ENCODE data around the gene DHRS12.
A peak's percentile ranks its signal among the peaks of the same experiment; 100 is the strongest.

Gene DHRS12

DNA sequence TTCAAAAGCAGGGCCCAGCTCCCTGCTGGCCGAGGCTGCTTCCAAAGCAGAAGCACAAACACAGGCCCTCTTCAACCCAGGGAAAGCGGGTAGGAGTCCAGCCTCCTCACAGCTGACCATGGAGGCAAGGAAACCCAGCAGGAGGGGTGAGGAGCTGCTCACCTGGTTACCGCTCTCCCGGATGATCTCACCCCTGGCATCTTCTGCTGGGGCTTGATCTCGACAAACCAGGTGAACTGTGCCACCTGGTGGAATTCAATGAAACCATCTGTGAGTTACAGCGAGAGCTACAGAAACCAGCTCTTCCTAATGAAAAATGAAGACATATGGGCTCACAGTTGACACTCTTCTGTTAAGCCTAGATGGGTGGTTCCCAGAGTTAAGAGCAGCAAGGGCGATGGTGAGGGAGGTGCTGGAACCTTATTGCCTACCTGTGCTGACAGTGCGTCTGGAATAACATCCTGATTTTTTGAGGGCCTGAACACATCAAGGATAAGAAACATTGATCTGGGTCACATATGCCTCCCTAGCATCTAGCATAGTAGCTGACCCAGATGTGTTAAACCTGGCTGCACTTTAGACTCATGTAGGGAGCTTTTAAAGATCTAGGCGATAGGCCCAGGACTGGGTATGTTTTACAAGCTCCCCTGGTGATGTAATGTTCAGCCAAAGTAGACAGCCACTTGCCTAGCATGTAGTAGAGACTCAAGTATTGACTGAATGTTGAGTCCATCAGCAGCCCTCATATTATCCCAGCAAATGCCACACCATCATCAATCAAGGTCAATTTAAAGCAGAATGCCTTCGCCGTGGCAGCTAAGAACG, 6.1 kb downstream of the DHRS12 start:
- Histone ChIP-seq H3K36me3 (ENCODE audit: insufficient read depth, low read length) (no peaks in the 10 kb centered on the region), H3K9ac (ENCODE audit: insufficient read length) (no peak overlapping the region), H3K9me3 (ENCODE audit: low read depth, low read length) (no peaks in the 10 kb centered on the region), H3K27ac (no peak overlapping the region), H3K4me3 (no peak overlapping the region)
- DNase-seq (ENCODE audit: low read depth, low spot score): no peak
- TF ChIP-seq EZH2 (IDR thresholded peaks at IDR 0.05) (no peak), FOXP2 (optimal IDR thresholded peaks at IDR 0.05; ENCODE audit: control extremely low read depth, extremely low read length, insufficient read depth) (no peak), POLR2AphosphoS5 (IDR thresholded peaks at IDR 0.05; ENCODE audit: borderline replicate concordance, low read depth, low read length) (no peak)

DNA sequence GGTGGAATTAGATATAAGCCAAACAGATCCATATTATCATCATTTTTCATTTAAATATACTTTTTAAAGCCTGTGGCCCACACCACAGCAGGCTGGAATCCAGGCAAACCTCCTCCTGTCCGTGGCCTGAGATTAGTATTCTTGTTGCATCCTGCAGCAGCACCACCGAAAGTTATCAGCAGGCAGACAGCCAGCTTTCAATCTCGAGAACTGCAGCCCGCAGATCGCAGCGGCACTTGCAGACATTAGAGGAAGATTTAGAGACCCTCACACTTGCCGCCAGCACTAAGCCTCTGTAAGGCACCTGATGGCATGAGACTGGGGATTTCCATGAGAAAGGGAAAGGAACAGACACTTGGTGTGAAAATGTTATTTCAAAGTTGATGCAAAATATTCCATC, 7.4 kb downstream of the DHRS12 start:
- H3K4me3 ChIP-seq: no peak overlapping the region
- no peak for DNase-seq (ENCODE audit: low read depth, low spot score)
- no peaks in the 10 kb centered on the region for H3K9me3 ChIP-seq (ENCODE audit: low read depth, low read length)
- H3K27ac ChIP-seq: no peak overlapping the region
- no peak overlapping the region for H3K9ac ChIP-seq (ENCODE audit: insufficient read length)
- TF ChIP-seq POLR2AphosphoS5 (IDR thresholded peaks at IDR 0.05; ENCODE audit: borderline replicate concordance, low read depth, low read length): no peak
- no peak for TF ChIP-seq FOXP2 (optimal IDR thresholded peaks at IDR 0.05; ENCODE audit: control extremely low read depth, extremely low read length, insufficient read depth)
- H3K36me3 ChIP-seq (ENCODE audit: insufficient read depth, low read length): no peaks in the 10 kb centered on the region

DNA sequence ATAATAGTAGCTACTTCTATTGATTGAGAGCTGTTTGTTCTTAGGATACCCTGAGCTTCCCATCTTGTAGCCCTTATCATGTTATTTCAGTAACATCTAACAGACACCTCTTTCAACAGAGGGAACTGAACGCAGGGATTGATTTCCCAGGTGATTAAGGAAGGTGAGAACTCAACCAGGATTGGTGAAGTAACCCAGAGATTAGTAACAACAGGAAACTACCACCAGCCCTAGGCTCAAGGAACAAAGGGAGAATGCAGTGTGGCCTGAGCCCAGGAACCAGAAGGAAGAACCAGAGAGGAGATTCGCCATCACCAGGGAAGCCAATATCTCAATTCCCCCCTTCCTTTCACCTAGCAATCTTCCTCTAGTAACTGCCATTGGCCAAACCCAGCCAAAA, 8.5 kb downstream of the DHRS12 start:
- Histone ChIP-seq H3K4me3 (no peak overlapping the region), H3K36me3 (ENCODE audit: insufficient read depth, low read length) (no peaks in the 10 kb centered on the region), H3K9ac (ENCODE audit: insufficient read length) (no peak overlapping the region), H3K27ac (no peak overlapping the region), H3K9me3 (ENCODE audit: low read depth, low read length) (no peaks in the 10 kb centered on the region)
- no peak for TF ChIP-seq POLR2AphosphoS5 (IDR thresholded peaks at IDR 0.05; ENCODE audit: borderline replicate concordance, low read depth, low read length)
- no peak for TF ChIP-seq EZH2 (IDR thresholded peaks at IDR 0.05)
- no peak for TF ChIP-seq FOXP2 (optimal IDR thresholded peaks at IDR 0.05; ENCODE audit: control extremely low read depth, extremely low read length, insufficient read depth)
- no peak for DNase-seq (ENCODE audit: low read depth, low spot score)

DNA sequence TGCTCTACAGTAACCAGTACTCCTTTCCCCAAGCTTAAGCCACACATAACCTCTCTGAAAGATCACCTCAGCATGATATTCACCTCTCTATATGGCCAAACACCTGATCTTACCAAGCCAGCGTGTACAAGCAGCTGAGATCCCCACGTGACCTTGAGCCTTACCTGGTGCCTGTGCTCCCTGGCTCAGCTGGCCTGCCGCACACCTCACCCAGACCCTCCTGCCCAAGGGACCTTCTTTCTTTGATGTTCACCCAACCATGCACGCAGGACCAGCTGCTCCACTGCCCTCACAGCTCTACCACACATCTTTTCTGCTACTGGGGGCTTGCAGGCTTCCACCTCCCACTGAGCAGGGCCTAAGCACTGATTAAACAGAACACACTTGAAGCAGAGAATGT, 9.0 kb downstream of the DHRS12 start:
- TF ChIP-seq EZH2 (IDR thresholded peaks at IDR 0.05) (no peak), POLR2AphosphoS5 (IDR thresholded peaks at IDR 0.05; ENCODE audit: borderline replicate concordance, low read depth, low read length) (no peak), FOXP2 (optimal IDR thresholded peaks at IDR 0.05; ENCODE audit: control extremely low read depth, extremely low read length, insufficient read depth) (no peak)
- no peaks in the 10 kb centered on the region for H3K9me3 ChIP-seq (ENCODE audit: low read depth, low read length)
- no peak overlapping the region for H3K9ac ChIP-seq (ENCODE audit: insufficient read length)
- H3K4me3 ChIP-seq: no peak overlapping the region
- no peak overlapping the region for H3K27ac ChIP-seq
- H3K36me3 ChIP-seq (ENCODE audit: insufficient read depth, low read length): no peaks in the 10 kb centered on the region
- no peak for DNase-seq (ENCODE audit: low read depth, low spot score)

DNA sequence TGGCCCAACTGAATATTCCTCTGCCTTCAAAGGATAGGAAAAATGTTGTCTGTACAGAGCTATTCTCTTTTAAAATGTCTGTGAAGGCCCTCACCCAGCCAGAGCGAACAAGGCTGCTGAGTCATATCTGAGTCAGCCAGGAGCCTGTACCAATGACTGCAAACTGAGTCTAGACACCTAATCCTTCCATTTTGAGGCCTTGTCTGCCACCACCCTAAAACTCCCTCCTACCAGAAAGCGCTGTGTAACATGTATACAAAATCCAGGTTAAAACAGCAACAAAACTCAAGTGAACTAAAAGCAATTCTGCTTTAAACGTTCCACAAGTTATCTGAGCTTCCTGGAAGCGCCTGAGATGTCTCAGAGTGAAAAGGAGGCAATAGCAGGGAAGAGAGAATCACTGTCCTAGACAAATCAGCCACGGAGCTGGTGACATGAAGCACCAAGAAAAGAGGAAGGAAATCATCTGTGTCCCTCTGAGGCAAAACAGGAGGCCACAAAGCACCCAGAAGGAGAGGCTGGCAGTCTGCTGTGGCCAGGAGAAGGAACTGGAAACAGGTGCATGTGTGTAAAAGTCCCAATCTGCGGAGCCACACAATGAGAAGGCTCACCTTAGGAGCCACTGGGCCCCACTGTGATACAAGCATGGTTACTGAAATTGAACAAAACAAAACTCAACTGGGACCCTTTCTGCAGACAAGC, 10.2 kb downstream of the DHRS12 start:
- no peak for DNase-seq (ENCODE audit: low read depth, low spot score)
- H3K9me3 ChIP-seq (ENCODE audit: low read depth, low read length): no peaks in the 10 kb centered on the region
- TF ChIP-seq FOXP2 (optimal IDR thresholded peaks at IDR 0.05; ENCODE audit: control extremely low read depth, extremely low read length, insufficient read depth) (no peak), POLR2AphosphoS5 (IDR thresholded peaks at IDR 0.05; ENCODE audit: borderline replicate concordance, low read depth, low read length) (no peak), EZH2 (IDR thresholded peaks at IDR 0.05) (no peak)
- H3K27ac ChIP-seq: no peak overlapping the region
- no peak overlapping the region for H3K4me3 ChIP-seq
- no peaks in the 10 kb centered on the region for H3K36me3 ChIP-seq (ENCODE audit: insufficient read depth, low read length)
- H3K9ac ChIP-seq (ENCODE audit: insufficient read length): no peak overlapping the region

DNA sequence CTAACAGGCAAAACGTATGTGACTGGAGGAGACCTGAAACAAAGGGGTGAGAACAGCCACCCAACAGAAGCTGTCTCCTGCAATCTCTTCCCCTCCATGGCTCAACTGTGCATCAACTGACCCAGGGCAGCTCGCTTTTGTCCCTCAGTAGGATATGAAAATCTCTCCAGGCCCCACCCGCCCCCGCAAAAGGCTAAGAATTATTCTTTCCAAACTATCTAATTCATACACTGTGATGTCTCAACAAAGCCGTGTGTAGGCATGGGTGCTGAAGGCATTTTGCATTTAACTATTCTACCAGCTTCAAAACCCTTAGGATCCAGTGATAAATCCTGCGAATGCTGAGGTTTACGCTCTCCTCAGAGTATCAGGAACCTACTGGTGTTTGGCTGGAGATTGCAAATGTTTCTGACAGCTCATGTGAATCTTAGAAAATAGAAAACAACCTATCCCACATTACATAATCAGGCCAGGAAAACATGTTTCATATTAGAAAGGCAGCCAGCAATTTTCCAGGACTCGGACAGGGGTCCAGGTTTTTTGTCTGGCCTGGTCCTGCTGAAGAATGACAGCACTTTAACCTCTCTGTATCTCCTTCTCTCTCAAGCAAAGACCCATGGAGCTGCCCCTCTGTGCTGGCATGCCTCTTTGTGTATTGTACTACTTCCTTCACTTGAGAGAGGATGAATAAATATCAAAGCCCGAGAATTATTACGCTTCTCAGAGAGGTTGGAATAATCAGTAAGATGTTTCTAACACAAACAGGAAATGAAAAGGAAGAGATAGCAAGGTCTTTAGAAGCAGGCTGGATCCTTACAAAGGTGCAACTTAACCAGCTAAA, 17.3 kb downstream of the DHRS12 start:
- Histone ChIP-seq H3K36me3 (ENCODE audit: insufficient read depth, low read length) (no peaks in the 10 kb centered on the region), H3K4me3 (peak overlapping the region; percentile 63), H3K27ac (peak overlapping the region; percentile 84), H3K9me3 (ENCODE audit: low read depth, low read length) (no peaks in the 10 kb centered on the region), H3K9ac (ENCODE audit: insufficient read length) (peak overlapping the region; percentile 47)
- DNase-seq (ENCODE audit: low read depth, low spot score): no peak
- TF ChIP-seq EZH2 (IDR thresholded peaks at IDR 0.05): no peak
- TF ChIP-seq POLR2AphosphoS5 (IDR thresholded peaks at IDR 0.05; ENCODE audit: borderline replicate concordance, low read depth, low read length): no peak; the same call in 1 of the 2 replicates
- no peak for TF ChIP-seq FOXP2 (optimal IDR thresholded peaks at IDR 0.05; ENCODE audit: control extremely low read depth, extremely low read length, insufficient read depth)

DNA sequence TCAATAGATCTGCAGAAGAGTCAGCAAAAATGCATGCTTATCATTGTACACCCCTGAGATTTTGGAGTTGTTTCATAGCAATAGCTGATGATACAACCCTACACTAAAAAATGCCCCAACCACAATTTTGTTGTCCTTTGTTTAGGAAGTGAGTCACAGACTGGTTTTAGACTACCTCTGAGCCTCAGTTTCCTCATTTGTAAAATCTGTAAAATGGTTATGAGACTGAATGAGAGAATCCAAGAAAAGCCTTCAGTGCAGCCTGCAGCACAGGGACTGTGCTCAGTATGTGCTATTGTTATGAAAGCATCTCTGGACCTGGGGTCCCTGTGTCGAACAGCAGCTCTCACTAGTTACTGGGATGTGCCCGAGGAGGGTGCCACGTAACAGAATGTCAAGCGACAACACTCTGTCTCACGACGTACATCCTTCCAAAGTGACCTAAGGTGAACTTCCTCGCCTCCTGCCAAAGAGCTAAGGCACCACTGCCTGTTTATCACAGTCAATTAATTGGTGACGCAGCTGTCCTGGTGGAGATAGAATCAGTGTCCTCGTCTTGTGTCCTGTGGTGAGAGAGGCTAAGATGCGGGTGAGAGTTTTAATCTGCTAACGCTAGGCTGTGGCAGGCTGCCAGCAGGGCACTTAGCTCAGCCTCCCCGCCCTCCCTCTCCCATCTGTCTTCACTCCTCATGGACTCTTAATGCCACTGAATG, 18.1 kb downstream of the DHRS12 start:
- peak overlapping the region; percentile 84; the same call in 1 of the 2 replicates for H3K27ac ChIP-seq
- TF ChIP-seq POLR2AphosphoS5 (IDR thresholded peaks at IDR 0.05; ENCODE audit: borderline replicate concordance, low read depth, low read length) (peak; percentile 42; the same call in 1 of the 2 replicates), EZH2 (IDR thresholded peaks at IDR 0.05) (no peak)
- no peaks in the 10 kb centered on the region for H3K36me3 ChIP-seq (ENCODE audit: insufficient read depth, low read length)
- no peak overlapping the region for H3K9ac ChIP-seq (ENCODE audit: insufficient read length)
- H3K9me3 ChIP-seq (ENCODE audit: low read depth, low read length): no peaks in the 10 kb centered on the region
- peak; percentile 69 for DNase-seq (ENCODE audit: low read depth, low spot score)
- peak overlapping the region; percentile 63 for H3K4me3 ChIP-seq

Data from SK-N-MC (cell line).